ENCODE measurements around the gene SMARCD3.

The SMARCD3 gene

GRCh38 chr7:151207804-151208203, 40.7 kb downstream of the SMARCD3 start:
- H3K4me3 Mint-ChIP-seq = no peak overlapping the region
- ATAC-seq (no peak), DNase-seq (no peak)

GRCh38 chr7:151207315-151207714, 41.2 kb downstream of the SMARCD3 start:
- Mint-ChIP-seq H3K27me3 (peaks cover 9% of the 10 kb centered on the region), H3K4me1 (peaks cover 26% of the 10 kb centered on the region), H3K9me3 (no peaks in the 10 kb centered on the region), H3K36me3 (ENCODE audit: low read depth) (no peaks in the 10 kb centered on the region), H3K27ac (no peak overlapping the region), H3K4me3 (no peak overlapping the region)
- DNase-seq (no peak), ATAC-seq (no peak)

More at GRCh38 chr7:151207804-151208203, 40.7 kb downstream of the SMARCD3 start:
- H3K36me3 Mint-ChIP-seq (ENCODE audit: low read depth) = no peaks in the 10 kb centered on the region
- peaks cover 9% of the 10 kb centered on the region for H3K27me3 Mint-ChIP-seq
- H3K4me1 Mint-ChIP-seq = peaks cover 26% of the 10 kb centered on the region
- H3K27ac Mint-ChIP-seq = no peak overlapping the region
- no peaks in the 10 kb centered on the region for H3K9me3 Mint-ChIP-seq

GRCh38 chr7:151206914-151207313, 41.6 kb downstream of the SMARCD3 start:
- peaks cover 26% of the 10 kb centered on the region for H3K4me1 Mint-ChIP-seq
- no peaks in the 10 kb centered on the region for H3K36me3 Mint-ChIP-seq (ENCODE audit: low read depth)
- ATAC-seq (no peak), DNase-seq (no peak)
- H3K27me3 Mint-ChIP-seq = peaks cover 9% of the 10 kb centered on the region
- H3K9me3 Mint-ChIP-seq = no peaks in the 10 kb centered on the region
- no peak overlapping the region for H3K4me3 Mint-ChIP-seq
- no peak overlapping the region for H3K27ac Mint-ChIP-seq

GRCh38 chr7:151205730-151206129, 42.8 kb downstream of the SMARCD3 start:
- no peak overlapping the region for H3K27ac Mint-ChIP-seq
- H3K4me3 Mint-ChIP-seq = no peak overlapping the region
- no peaks in the 10 kb centered on the region for H3K36me3 Mint-ChIP-seq (ENCODE audit: low read depth)
- no peaks in the 10 kb centered on the region for H3K9me3 Mint-ChIP-seq
- peaks cover 9% of the 10 kb centered on the region for H3K27me3 Mint-ChIP-seq
- no peak for DNase-seq
- peaks cover 26% of the 10 kb centered on the region for H3K4me1 Mint-ChIP-seq
- ATAC-seq = no peak

GRCh38 chr7:151204383-151205032, 44.0 kb downstream of the SMARCD3 start:
- Mint-ChIP-seq H3K27me3 (peaks cover 9% of the 10 kb centered on the region), H3K4me3 (no peak overlapping the region), H3K9me3 (no peaks in the 10 kb centered on the region), H3K36me3 (ENCODE audit: low read depth) (no peaks in the 10 kb centered on the region), H3K4me1 (peaks cover 26% of the 10 kb centered on the region), H3K27ac (no peak overlapping the region)
- DNase-seq = no peak
- ATAC-seq = no peak

- Mint-ChIP-seq H3K4me3 (no peak overlapping the region), H3K27ac (no peak overlapping the region)
These were observed 45.7 kb downstream of the SMARCD3 start for GRCh38 chr7:151202836-151203235.

GRCh38 chr7:151201751-151202150, 46.7 kb downstream of the SMARCD3 start:
- DNase-seq (no peak), ATAC-seq (no peak)
- Mint-ChIP-seq H3K4me3 (no peak overlapping the region), H3K36me3 (ENCODE audit: low read depth) (no peaks in the 10 kb centered on the region), H3K4me1 (peaks cover 8% of the 10 kb centered on the region), H3K27me3 (peaks cover 9% of the 10 kb centered on the region), H3K27ac (no peak overlapping the region), H3K9me3 (no peaks in the 10 kb centered on the region)

More at GRCh38 chr7:151202836-151203235, 45.7 kb downstream of the SMARCD3 start:
- no peaks in the 10 kb centered on the region for H3K9me3 Mint-ChIP-seq
- ATAC-seq (no peak), DNase-seq (no peak)
- peaks cover 19% of the 10 kb centered on the region for H3K4me1 Mint-ChIP-seq
- no peaks in the 10 kb centered on the region for H3K36me3 Mint-ChIP-seq (ENCODE audit: low read depth)
- H3K27me3 Mint-ChIP-seq = peaks cover 9% of the 10 kb centered on the region

GRCh38 chr7:151201344-151201743, 47.1 kb downstream of the SMARCD3 start:
- no peaks in the 10 kb centered on the region for H3K9me3 Mint-ChIP-seq

GRCh38 chr7:151198945-151199848, 49.3 kb downstream of the SMARCD3 start:
- no peaks in the 10 kb centered on the region for H3K36me3 Mint-ChIP-seq (ENCODE audit: low read depth)
- H3K27ac Mint-ChIP-seq = no peak overlapping the region
- ATAC-seq (no peak), DNase-seq (no peak)
- H3K4me1 Mint-ChIP-seq = no peaks in the 10 kb centered on the region
- H3K27me3 Mint-ChIP-seq = peaks cover 5% of the 10 kb centered on the region
- H3K4me3 Mint-ChIP-seq = no peak overlapping the region
- H3K9me3 Mint-ChIP-seq = no peaks in the 10 kb centered on the region

More at GRCh38 chr7:151201344-151201743, 47.1 kb downstream of the SMARCD3 start:
- Mint-ChIP-seq H3K36me3 (ENCODE audit: low read depth) (no peaks in the 10 kb centered on the region), H3K27ac (no peak overlapping the region), H3K4me3 (no peak overlapping the region), H3K27me3 (peaks cover 9% of the 10 kb centered on the region), H3K4me1 (peaks cover 5% of the 10 kb centered on the region)
- no peak for DNase-seq
- ATAC-seq = no peak

GRCh38 chr7:151197932-151198331, 50.6 kb downstream of the SMARCD3 start:
- ATAC-seq = no peak

GRCh38 chr7:151195616-151196450, 52.7 kb downstream of the SMARCD3 start:
- peaks cover 2% of the 10 kb centered on the region for H3K27me3 Mint-ChIP-seq
- DNase-seq (no peak), ATAC-seq (no peak)
- H3K9me3 Mint-ChIP-seq = no peaks in the 10 kb centered on the region
- no peak overlapping the region for H3K27ac Mint-ChIP-seq
- H3K4me3 Mint-ChIP-seq = no peak overlapping the region
- H3K36me3 Mint-ChIP-seq (ENCODE audit: low read depth) = no peaks in the 10 kb centered on the region
- no peaks in the 10 kb centered on the region for H3K4me1 Mint-ChIP-seq

More at GRCh38 chr7:151197932-151198331, 50.6 kb downstream of the SMARCD3 start:
- H3K27ac Mint-ChIP-seq = no peak overlapping the region
- DNase-seq = no peak
- H3K4me3 Mint-ChIP-seq = no peak overlapping the region
- peaks cover 2% of the 10 kb centered on the region for H3K27me3 Mint-ChIP-seq
- no peaks in the 10 kb centered on the region for H3K36me3 Mint-ChIP-seq (ENCODE audit: low read depth)
- H3K9me3 Mint-ChIP-seq = no peaks in the 10 kb centered on the region
- no peaks in the 10 kb centered on the region for H3K4me1 Mint-ChIP-seq

GRCh38 chr7:151194188-151194587, 54.3 kb downstream of the SMARCD3 start:
- H3K27me3 Mint-ChIP-seq = peaks cover 2% of the 10 kb centered on the region
- H3K4me3 Mint-ChIP-seq = no peak overlapping the region
- H3K27ac Mint-ChIP-seq = no peak overlapping the region
- ATAC-seq (no peak), DNase-seq (no peak)
- H3K4me1 Mint-ChIP-seq = no peaks in the 10 kb centered on the region
- no peaks in the 10 kb centered on the region for H3K9me3 Mint-ChIP-seq
- no peaks in the 10 kb centered on the region for H3K36me3 Mint-ChIP-seq (ENCODE audit: low read depth)

GRCh38 chr7:151193203-151193978, 55.1 kb downstream of the SMARCD3 start:
- Mint-ChIP-seq H3K27ac (no peak overlapping the region), H3K27me3 (peaks cover 2% of the 10 kb centered on the region), H3K9me3 (no peaks in the 10 kb centered on the region), H3K4me3 (no peak overlapping the region), H3K4me1 (no peaks in the 10 kb centered on the region), H3K36me3 (ENCODE audit: low read depth) (no peaks in the 10 kb centered on the region)
- DNase-seq (no peak), ATAC-seq (no peak)

All from activated naive CD8-positive, alpha-beta T cell treated with anti-CD3 and anti-CD28 coated beads, Interleukin-2, amount 50 U/mL, for 24 hours (primary cell).